Activated naive CD4-positive, alpha-beta T cell treated with anti-CD3 and anti-CD28 coated beads, Interleukin-2, amount 10 ng/mL, durations not matched to agents 7 days and 5 days (primary cell): ENCODE data around the gene NKAIN2.

Experiments used
- CTCF ChIA-PET: fragments of 350-600 bp; sonication (Branson Sonifier 250); formaldehyde crosslinking; loops from one replicate; lab custom pipeline; 2021; ENCODE audit warnings: antibody characterized with exemption; lab: Charles Lee
- DNase-seq: peaks from one replicate; pipeline ENCODE4 v3.0.0-alpha.2; 2020
- H3K27ac Mint-ChIP-seq: one replicate; pipeline ENCODE4 v1.8.0; 2021; ENCODE audit warnings: mild to moderate bottlenecking, moderate library complexity, mixed read lengths
- H3K27me3 Mint-ChIP-seq: one replicate; pipeline ENCODE4 v1.8.0; 2021; ENCODE audit warnings: mild to moderate bottlenecking, mixed read lengths
- H3K36me3 Mint-ChIP-seq: one replicate; pipeline ENCODE4 v1.8.0; 2021; ENCODE audit warnings: mixed read lengths
- H3K4me1 Mint-ChIP-seq: one replicate; pipeline ENCODE4 v1.8.0; 2021; ENCODE audit warnings: mixed read lengths
- H3K4me3 Mint-ChIP-seq: one replicate; pipeline ENCODE4 v1.8.0; 2021; ENCODE audit warnings: mild to moderate bottlenecking, moderate library complexity, mixed read lengths
- H3K9me3 Mint-ChIP-seq: one replicate; pipeline ENCODE4 v1.8.0; 2021; ENCODE audit warnings: mixed read lengths

Gene NKAIN2

DNA sequence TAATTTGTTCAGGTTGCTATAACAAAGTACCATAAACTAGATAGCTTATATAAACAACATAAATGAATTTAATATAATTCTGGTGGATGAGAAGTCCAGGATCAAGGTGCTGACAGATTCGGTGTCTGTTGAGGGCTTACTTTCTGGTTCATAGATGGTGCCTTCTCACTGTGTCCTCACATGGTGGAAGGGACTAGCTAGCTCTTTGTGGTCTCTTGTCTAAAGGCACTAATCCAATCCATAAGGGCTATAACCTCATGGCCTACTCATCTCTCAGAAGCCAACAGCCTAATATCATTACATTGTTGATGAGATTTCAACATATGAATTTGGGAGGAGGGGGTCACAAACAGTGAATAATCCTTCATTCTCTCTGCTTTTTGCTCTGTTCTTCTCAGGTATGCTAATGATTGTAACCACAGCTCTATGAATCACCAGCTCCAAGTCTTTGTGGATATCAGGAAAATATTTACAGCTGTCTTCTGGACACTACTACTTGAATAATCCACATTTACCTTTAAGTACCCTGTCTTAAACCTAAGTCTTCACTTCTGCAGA lies 122.3 kb downstream of the NKAIN2 start:
- no peaks in the 10 kb centered on the region for H3K4me1 Mint-ChIP-seq
- H3K27ac Mint-ChIP-seq = no peak overlapping the region
- no peaks in the 10 kb centered on the region for H3K27me3 Mint-ChIP-seq
- H3K36me3 Mint-ChIP-seq = no peaks in the 10 kb centered on the region
- DNase-seq = no peak
- H3K4me3 Mint-ChIP-seq = no peak overlapping the region
- CTCF ChIA-PET = no interaction called here
- H3K9me3 Mint-ChIP-seq = peaks cover 1% of the 10 kb centered on the region

GRCh38 chr6:123928529-123928928 lies 124.9 kb downstream of the NKAIN2 start:
- no peaks in the 10 kb centered on the region for H3K4me1 Mint-ChIP-seq
- no peaks in the 10 kb centered on the region for H3K27me3 Mint-ChIP-seq
- H3K27ac Mint-ChIP-seq = no peak overlapping the region
- H3K36me3 Mint-ChIP-seq = no peaks in the 10 kb centered on the region
- CTCF ChIA-PET = no interaction called here
- H3K9me3 Mint-ChIP-seq = peaks cover 1% of the 10 kb centered on the region
- no peak for DNase-seq
- H3K4me3 Mint-ChIP-seq = no peak overlapping the region

GRCh38 chr6:123931928-123932327 lies 128.3 kb downstream of the NKAIN2 start:
- H3K36me3 Mint-ChIP-seq = no peaks in the 10 kb centered on the region
- no peaks in the 10 kb centered on the region for H3K4me1 Mint-ChIP-seq
- no peak overlapping the region for H3K4me3 Mint-ChIP-seq
- H3K9me3 Mint-ChIP-seq = peaks cover 1% of the 10 kb centered on the region
- CTCF ChIA-PET = no interaction called here
- no peaks in the 10 kb centered on the region for H3K27me3 Mint-ChIP-seq
- DNase-seq = no peak
- H3K27ac Mint-ChIP-seq = no peak overlapping the region

- H3K4me1 Mint-ChIP-seq = no peaks in the 10 kb centered on the region
These were observed 136.9 kb downstream of the NKAIN2 start for GRCh38 chr6:123940551-123940950.

DNA sequence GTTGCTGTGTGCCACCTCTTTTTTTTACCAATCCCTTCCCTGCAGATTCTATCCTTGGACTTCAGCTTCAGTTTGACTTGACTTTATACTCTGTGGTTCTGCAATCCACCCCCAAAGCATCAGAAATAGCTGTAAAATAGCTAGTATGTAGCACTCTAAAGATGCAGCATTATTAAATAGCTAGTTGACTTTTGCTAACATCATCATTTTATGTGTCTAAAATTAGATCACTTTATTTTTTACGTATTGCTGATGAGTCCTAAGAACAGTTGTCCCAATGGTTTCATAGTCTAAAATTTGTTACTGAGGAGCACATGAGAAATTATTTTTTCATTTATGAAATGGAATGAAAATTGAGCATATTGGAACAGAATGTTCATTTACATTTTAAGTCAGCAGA lies 138.2 kb downstream of the NKAIN2 start:
- H3K4me3 Mint-ChIP-seq = no peak overlapping the region
- H3K27ac Mint-ChIP-seq = no peak overlapping the region
- no peaks in the 10 kb centered on the region for H3K9me3 Mint-ChIP-seq
- H3K36me3 Mint-ChIP-seq = no peaks in the 10 kb centered on the region
- CTCF ChIA-PET = no interaction called here
- DNase-seq = no peak
- H3K4me1 Mint-ChIP-seq = no peaks in the 10 kb centered on the region
- no peaks in the 10 kb centered on the region for H3K27me3 Mint-ChIP-seq

More at GRCh38 chr6:123940551-123940950, 136.9 kb downstream of the NKAIN2 start:
- H3K9me3 Mint-ChIP-seq = no peaks in the 10 kb centered on the region
- H3K4me3 Mint-ChIP-seq = no peak overlapping the region
- no peaks in the 10 kb centered on the region for H3K27me3 Mint-ChIP-seq
- no peaks in the 10 kb centered on the region for H3K36me3 Mint-ChIP-seq
- CTCF ChIA-PET = no interaction called here
- DNase-seq = no peak
- H3K27ac Mint-ChIP-seq = no peak overlapping the region

GRCh38 chr6:123945386-123945785 lies 141.7 kb downstream of the NKAIN2 start:
- no peak for DNase-seq
- no peaks in the 10 kb centered on the region for H3K27me3 Mint-ChIP-seq
- H3K27ac Mint-ChIP-seq = no peak overlapping the region
- H3K4me1 Mint-ChIP-seq = no peaks in the 10 kb centered on the region
- no peaks in the 10 kb centered on the region for H3K9me3 Mint-ChIP-seq
- no peaks in the 10 kb centered on the region for H3K36me3 Mint-ChIP-seq
- H3K4me3 Mint-ChIP-seq = no peak overlapping the region
- CTCF ChIA-PET = no interaction called here

DNA sequence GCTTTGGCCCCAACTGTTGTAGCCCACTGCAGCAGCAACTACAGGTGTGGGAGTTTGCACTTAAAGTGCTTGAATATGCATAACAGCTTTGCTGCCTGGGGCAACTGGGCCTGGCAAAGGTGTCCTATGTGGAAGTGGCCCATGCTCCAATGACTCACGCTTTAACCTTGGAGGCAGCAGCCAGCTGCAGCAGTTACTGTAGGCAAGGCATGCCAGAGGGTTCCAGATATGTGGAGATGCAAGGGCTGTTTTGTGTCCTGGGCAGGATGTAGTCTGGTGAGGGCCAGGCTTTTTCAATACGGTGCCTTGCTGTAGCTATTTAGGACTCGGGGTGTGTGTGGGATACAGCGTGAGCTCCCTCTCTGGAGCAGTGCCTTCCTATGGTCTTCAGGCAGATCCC lies 150.3 kb downstream of the NKAIN2 start:
- H3K9me3 Mint-ChIP-seq = peaks cover 6% of the 10 kb centered on the region
- H3K36me3 Mint-ChIP-seq = no peaks in the 10 kb centered on the region
- H3K4me3 Mint-ChIP-seq = no peak overlapping the region
- no peaks in the 10 kb centered on the region for H3K4me1 Mint-ChIP-seq
- no peaks in the 10 kb centered on the region for H3K27me3 Mint-ChIP-seq
- CTCF ChIA-PET = no interaction called here
- no peak overlapping the region for H3K27ac Mint-ChIP-seq
- no peak for DNase-seq

- H3K4me3 Mint-ChIP-seq = no peak overlapping the region
- H3K4me1 Mint-ChIP-seq = no peaks in the 10 kb centered on the region
- CTCF ChIA-PET = no interaction called here
- no peaks in the 10 kb centered on the region for H3K36me3 Mint-ChIP-seq
- no peak for DNase-seq
- H3K27ac Mint-ChIP-seq = no peak overlapping the region
- peaks cover 4% of the 10 kb centered on the region for H3K9me3 Mint-ChIP-seq
- H3K27me3 Mint-ChIP-seq = no peaks in the 10 kb centered on the region
These were observed 153.0 kb downstream of the NKAIN2 start for GRCh38 chr6:123956492-123957139.

GRCh38 chr6:123962508-123962907 lies 158.8 kb downstream of the NKAIN2 start:
- no peak for DNase-seq
- Mint-ChIP-seq H3K4me3 (no peak overlapping the region), H3K9me3 (no peaks in the 10 kb centered on the region), H3K27me3 (no peaks in the 10 kb centered on the region), H3K27ac (no peak overlapping the region), H3K4me1 (no peaks in the 10 kb centered on the region), H3K36me3 (no peaks in the 10 kb centered on the region)
- CTCF ChIA-PET = no interaction called here

- H3K27me3 Mint-ChIP-seq = no peaks in the 10 kb centered on the region
- H3K4me3 Mint-ChIP-seq = no peak overlapping the region
These were observed 162.2 kb downstream of the NKAIN2 start for GRCh38 chr6:123965894-123966293.

DNA sequence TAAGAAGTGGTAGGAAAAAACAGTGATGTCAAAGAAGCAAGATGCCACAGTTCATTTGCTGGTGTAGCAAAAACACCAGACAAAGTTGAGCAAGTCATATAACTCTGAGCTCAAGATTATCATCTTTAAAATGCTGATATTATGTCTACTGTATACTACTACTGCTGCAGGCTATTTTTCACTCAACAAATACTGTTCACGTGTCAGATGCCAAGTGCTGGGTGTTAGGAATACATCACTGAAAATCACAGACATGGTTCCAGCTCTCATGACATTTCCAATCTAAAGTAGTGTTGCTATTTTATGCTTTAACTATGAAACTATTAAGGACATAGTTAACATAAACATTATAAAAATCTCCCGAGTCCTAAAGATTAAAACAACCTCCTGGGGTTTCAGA lies 163.0 kb downstream of the NKAIN2 start:
- DNase-seq = no peak
- H3K9me3 Mint-ChIP-seq = no peaks in the 10 kb centered on the region
- no peaks in the 10 kb centered on the region for H3K36me3 Mint-ChIP-seq
- no peak overlapping the region for H3K27ac Mint-ChIP-seq
- no peaks in the 10 kb centered on the region for H3K27me3 Mint-ChIP-seq
- H3K4me3 Mint-ChIP-seq = no peak overlapping the region
- CTCF ChIA-PET = no interaction called here
- no peaks in the 10 kb centered on the region for H3K4me1 Mint-ChIP-seq

More at GRCh38 chr6:123965894-123966293, 162.2 kb downstream of the NKAIN2 start:
- Mint-ChIP-seq H3K4me1 (no peaks in the 10 kb centered on the region), H3K9me3 (no peaks in the 10 kb centered on the region), H3K27ac (no peak overlapping the region), H3K36me3 (no peaks in the 10 kb centered on the region)
- DNase-seq = no peak
- CTCF ChIA-PET = no interaction called here

DNA sequence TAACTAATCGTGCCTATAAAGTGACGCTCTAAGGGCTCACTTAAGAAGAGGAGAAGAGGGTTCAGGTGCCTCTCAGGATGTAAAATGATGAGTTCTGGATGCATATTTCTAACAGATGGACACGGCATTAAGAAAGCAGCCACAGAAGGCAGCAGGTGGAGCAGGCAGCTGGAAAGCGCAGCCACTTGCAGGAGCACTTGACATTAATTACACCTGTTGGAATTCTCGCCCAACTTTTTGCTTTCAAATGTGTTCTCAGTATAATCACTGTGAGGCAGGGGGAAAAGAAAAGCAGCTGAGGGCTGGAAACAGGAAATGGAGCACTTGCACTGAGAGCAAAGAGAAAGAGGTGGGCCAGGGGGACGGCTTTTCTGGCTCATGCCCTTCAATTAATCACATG lies 164.2 kb downstream of the NKAIN2 start:
- Mint-ChIP-seq H3K9me3 (no peaks in the 10 kb centered on the region), H3K36me3 (no peaks in the 10 kb centered on the region), H3K4me3 (no peak overlapping the region), H3K27me3 (no peaks in the 10 kb centered on the region), H3K4me1 (no peaks in the 10 kb centered on the region), H3K27ac (no peak overlapping the region)
- no peak for DNase-seq
- CTCF ChIA-PET = no interaction called here

DNA sequence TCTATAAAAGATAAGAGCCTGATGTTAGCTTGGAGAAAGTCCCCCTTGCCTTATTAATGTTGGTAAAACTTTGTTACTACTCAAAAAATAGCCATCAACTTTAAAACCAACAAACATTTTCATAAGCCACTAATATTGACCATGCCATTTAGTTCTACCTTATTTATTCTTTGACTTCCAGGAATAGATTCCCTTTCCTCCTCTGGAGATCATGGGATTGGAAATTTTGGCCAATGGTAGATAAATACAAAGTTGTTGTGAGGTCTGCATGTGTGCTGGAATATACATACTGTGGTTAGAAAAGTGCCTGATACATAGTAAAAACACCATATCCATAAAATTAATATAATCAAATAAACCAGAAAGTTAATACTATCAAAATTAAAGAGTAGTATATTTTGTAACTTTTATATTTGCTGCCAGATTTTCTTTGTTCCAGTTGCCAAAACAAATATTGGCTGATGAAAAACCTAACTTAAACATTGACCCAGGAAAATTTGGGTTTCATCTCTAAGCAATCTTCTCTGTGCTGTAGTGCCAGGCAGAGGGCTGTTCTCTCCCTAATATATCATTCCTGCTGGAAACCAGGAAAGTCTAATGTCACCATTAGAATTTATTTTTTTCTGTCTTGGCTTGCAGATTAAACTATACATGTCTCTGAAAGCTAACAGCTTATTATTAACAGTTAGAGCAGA lies 169.1 kb downstream of the NKAIN2 start:
- Mint-ChIP-seq H3K4me1 (no peaks in the 10 kb centered on the region), H3K27me3 (no peaks in the 10 kb centered on the region), H3K36me3 (no peaks in the 10 kb centered on the region), H3K9me3 (peaks cover 1% of the 10 kb centered on the region), H3K27ac (no peak overlapping the region), H3K4me3 (no peak overlapping the region)
- no peak for DNase-seq
- CTCF ChIA-PET = no interaction called here

DNA sequence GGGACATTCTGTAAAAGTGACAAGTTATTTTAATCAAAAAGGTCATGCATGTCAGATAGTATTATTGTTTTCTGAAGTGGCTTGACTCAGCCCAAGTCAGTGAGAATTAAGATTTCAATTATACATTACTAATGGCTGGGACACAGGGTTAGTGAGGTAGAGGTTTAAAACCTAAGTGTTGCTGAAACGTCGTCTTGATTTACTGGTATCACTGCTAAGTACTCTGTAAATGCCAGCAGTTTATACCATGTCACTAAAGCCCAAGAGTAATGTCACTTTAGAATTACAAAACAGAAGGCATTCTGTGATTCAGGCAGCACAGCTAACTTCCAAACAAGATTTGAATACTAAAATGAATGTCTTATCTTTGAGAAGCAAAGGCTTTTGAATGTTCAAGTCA lies 176.6 kb downstream of the NKAIN2 start:
- Mint-ChIP-seq H3K27ac (no peak overlapping the region), H3K4me1 (no peaks in the 10 kb centered on the region), H3K9me3 (no peaks in the 10 kb centered on the region), H3K4me3 (no peak overlapping the region), H3K27me3 (no peaks in the 10 kb centered on the region), H3K36me3 (no peaks in the 10 kb centered on the region)
- DNase-seq = no peak
- CTCF ChIA-PET = no interaction called here

- no peak overlapping the region for H3K4me3 Mint-ChIP-seq
- CTCF ChIA-PET = interaction anchor here (1.3 kb wide), 1 partner anchor 9 kb away, joined by 3 read pairs; no protein-coding TSS in a partner anchor
- DNase-seq = no peak
- H3K27me3 Mint-ChIP-seq = no peaks in the 10 kb centered on the region
- H3K9me3 Mint-ChIP-seq = peaks cover under 1% of the 10 kb centered on the region
- no peaks in the 10 kb centered on the region for H3K4me1 Mint-ChIP-seq
- H3K36me3 Mint-ChIP-seq = no peaks in the 10 kb centered on the region
- H3K27ac Mint-ChIP-seq = no peak overlapping the region
These were observed 183.3 kb downstream of the NKAIN2 start for GRCh38 chr6:123986938-123987337.
